ENCODE measurements around the gene MDN1.

GRCh38 chr6:89644864-89645263, 174.7 kb downstream of the MDN1 start:
- TF ChIP-seq POLR2A (IDR thresholded peaks at IDR 0.05; ENCODE audit: low read depth, low read length) (no peak), POLR2AphosphoS5 (IDR thresholded peaks at IDR 0.05; ENCODE audit: low read depth, low read length) (no peak), TAF1 (IDR thresholded peaks at IDR 0.05; ENCODE audit: borderline replicate concordance, low read depth, low read length) (no peak)
